SK-N-SH (cell line): Measurements from ENCODE around the gene STAG3. TPM values are rescaled to one million over a fixed set of nuclear protein-coding genes. Genes with fewer than 3 reads are reported as not detected.

Experiments
- CTCF ChIA-PET: fragments of 300-600, 350-600 bp; formaldehyde crosslinking; extraction: SDS; loops from one replicate; lab custom pipeline; 2021; lab: Yijun Ruan, JAX
- POLR2A ChIA-PET: fragments of 350-600 bp; sonication (Branson Sonifier 250); formaldehyde crosslinking; extraction: SDS; loops from one replicate; lab custom pipeline; 2020; ENCODE audit warnings: antibody characterized with exemption, inconsistent platforms; lab: Yijun Ruan, JAX
- DNase-seq: peaks from one replicate; pipeline ENCODE4 v3.0.0; 2012
- H2AFZ ChIP-seq: fragments of 200-600 bp; sonication (generic); 2 replicates; pipeline ENCODE4 v1.8.1; 2016; ENCODE audit warnings: antibody characterized with exemption, mild to moderate bottlenecking, low read depth
- H3F3A ChIP-seq: fragments of 200-600 bp; sonication (generic); replicated peaks from 2 replicates; pipeline ENCODE3; 2016; ENCODE audit warnings: antibody characterized with exemption, mild to moderate bottlenecking; ENCODE audit not compliant: insufficient read depth
- H3K27ac ChIP-seq, 2 experiments: fragments of 200-500 bp in 1 of 2; fragments of 200-600 bp in 1 of 2; sonication (Bioruptor generic) in 1 of 2; sonication (generic), shearing (Covaris generic) in 1 of 2; 2 replicates each; pipeline versions ENCODE4 v1.5.1 to v1.6.1; 2014 to 2016; ENCODE audit warnings: low read depth in 2 of 2, inconsistent platforms in 1 of 2, low read length in 1 of 2, mild to moderate bottlenecking in 1 of 2, mixed read lengths in 1 of 2
- H3K27me3 ChIP-seq: fragments of 200-600 bp; sonication (generic), shearing (Covaris generic); 2 replicates; pipeline ENCODE4 v1.6.1; 2016; ENCODE audit warnings: mixed run types; ENCODE audit not compliant: insufficient read depth
- H3K36me3 ChIP-seq, 2 experiments: fragments of 200-500 bp in 1 of 2; fragments of 200-600 bp in 1 of 2; sonication (Bioruptor generic) in 1 of 2; sonication (generic) in 1 of 2; replicated peaks in 1 of 2; 2 replicates each; pipeline versions ENCODE3 to v1.5.1; 2014 to 2016; ENCODE audit warnings: low read length in 1 of 2, mild to moderate bottlenecking in 1 of 2; ENCODE audit not compliant: insufficient read depth in 2 of 2, control insufficient read depth in 1 of 2
- H3K4me1 ChIP-seq, 2 experiments: fragments of 200-500 bp in 1 of 2; fragments of 200-600 bp in 1 of 2; sonication (Bioruptor generic) in 1 of 2; sonication (generic), shearing (Covaris generic) in 1 of 2; 2 replicates each; pipeline versions ENCODE4 v1.5.1 to v1.6.1; 2014 to 2016; ENCODE audit warnings: low read depth in 1 of 2, low read length in 1 of 2, mixed run types in 1 of 2; ENCODE audit not compliant: insufficient read depth in 2 of 2, control insufficient read depth in 1 of 2
- H3K4me2 ChIP-seq: fragments of 200-600 bp; sonication (generic), shearing (Covaris generic); 2 replicates; pipeline ENCODE4 v1.6.1; 2017; ENCODE audit warnings: mixed run types
- H3K4me3 ChIP-seq, 2 experiments: fragments of 200-500 bp in 1 of 2; fragments of 200-600 bp in 1 of 2; sonication (Bioruptor generic) in 1 of 2; sonication (generic), shearing (Covaris generic) in 1 of 2; 2 replicates each; pipeline versions ENCODE4 v1.5.1 to v1.8.1; 2014 to 2016; ENCODE audit warnings: low read depth in 2 of 2, inconsistent platforms in 1 of 2, low read length in 1 of 2, mild to moderate bottlenecking in 1 of 2, mixed read lengths in 1 of 2, moderate library complexity in 1 of 2
- H3K79me2 ChIP-seq: fragments of 200-600 bp; sonication (generic); 2 replicates; pipeline ENCODE4 v1.8.1; 2017; ENCODE audit warnings: mild to moderate bottlenecking; ENCODE audit not compliant: insufficient read depth
- H3K9ac ChIP-seq: fragments of 200-600 bp; sonication (generic); 2 replicates; pipeline ENCODE4 v1.6.1; 2017; ENCODE audit warnings: mixed run types
- H3K9me2 ChIP-seq: fragments of 200-600 bp; sonication (generic); 2 replicates; pipeline ENCODE4 v1.6.1; 2017; ENCODE audit warnings: mixed run types
- H3K9me3 ChIP-seq: fragments of 200-600 bp; sonication (generic); 2 replicates; pipeline ENCODE4 v1.6.1; 2017; ENCODE audit warnings: mixed run types, mild to moderate bottlenecking, moderate library complexity
- H4K20me1 ChIP-seq: fragments of 200-600 bp; sonication (generic); 2 replicates; pipeline ENCODE4 v1.6.1; 2017; ENCODE audit warnings: mild to moderate bottlenecking, mixed run types; ENCODE audit not compliant: insufficient read depth
- CHD2 ChIP-seq: fragments of 150-350 bp; IDR thresholded peaks from 2 replicates; pipeline ENCODE4 v1.6.1; 2018; ENCODE audit warnings: low read length; ENCODE audit not compliant: partially characterized antibody
- RCOR1 ChIP-seq: fragments of 150-350 bp; IDR thresholded peaks from 2 replicates; pipeline ENCODE4 v1.6.1; 2017; ENCODE audit warnings: antibody characterized with exemption, low read length
- RXRA ChIP-seq: IDR thresholded peaks from 2 replicates; pipeline ENCODE4 v1.4.0; 2012; ENCODE audit warnings: low read depth, mild to moderate bottlenecking, borderline replicate concordance
- SMC3 ChIP-seq: IDR thresholded peaks from 2 replicates; pipeline ENCODE4 v1.6.1; 2012; ENCODE audit warnings: low read depth, low read length, improper control_type of control experiment
- YY1 ChIP-seq: IDR thresholded peaks from 2 replicates; pipeline ENCODE4 v1.4.0; 2012; ENCODE audit warnings: low read depth, mild to moderate bottlenecking
- whole genome bisulfite sequencing: methylation state at CpG from one replicate; pipeline ENCODE4 v1.1.6; 2017; ENCODE audit warnings: low lambda C conversion rate; 5-methylcytosine and 5-hydroxymethylcytosine counted together
- polyA plus RNA-seq, 3 experiments: library from polyadenylated mRNA; depleted of rRNA; stranded (reverse); fragments of >200 nt; gene quantifications; 2 replicates each; pipeline ENCODE4 v1.2.3, GENCODE V29; 2012
- TF ChIP-seq, protein P1 (sequence below): IDR thresholded peaks from 2 replicates; pipeline ENCODE4 v1.4.0; 2012; ENCODE audit warnings: low read depth, borderline replicate concordance
- TF ChIP-seq, protein P2 (sequence below): fragments of 200-600 bp; sonication (generic); IDR thresholded peaks from 2 replicates; pipeline ENCODE4 v1.6.1; 2017; ENCODE audit warnings: antibody characterized with exemption, mild to moderate bottlenecking, moderate library complexity
- TF ChIP-seq, protein P3 (sequence below): fragments of 150-350 bp; IDR thresholded peaks from 2 replicates; pipeline ENCODE4 v1.6.1; 2017; ENCODE audit warnings: antibody characterized with exemption, low read length, low read depth, borderline replicate concordance

Gene STAG3
- polyA plus RNA-seq, 1 of the 3 experiments (the other 2 are of a cell fraction) = 0.10 TPM

DNA sequence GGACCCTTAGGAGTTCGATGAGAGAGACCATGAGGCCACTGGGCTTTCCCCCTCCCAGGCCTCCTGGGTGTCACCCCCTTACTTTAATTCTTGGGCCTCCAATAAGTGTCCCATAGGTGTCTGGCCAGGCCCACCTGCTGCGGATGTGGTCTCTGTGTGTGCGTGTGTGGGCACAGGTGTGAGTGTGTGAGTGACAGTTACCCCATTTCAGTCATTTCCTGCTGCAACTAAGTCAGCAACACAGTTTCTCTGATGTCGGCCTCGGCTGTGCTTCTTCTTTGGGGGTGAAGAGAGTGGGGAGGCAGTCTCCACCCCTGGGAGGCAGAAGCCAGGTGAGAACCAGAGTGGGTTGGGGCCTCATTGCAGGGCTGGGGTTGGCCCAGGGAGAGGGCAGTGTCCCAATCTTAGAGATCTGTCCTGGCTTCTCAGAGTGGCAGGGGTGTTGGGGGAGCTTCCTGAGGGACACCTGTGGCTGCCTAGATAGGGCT lies 43.6 kb downstream of the STAG3 start:
- POLR2A ChIA-PET = no interaction called here
- WGBS = 85% methylated on average over 5 of the region's 5 CpGs

DNA sequence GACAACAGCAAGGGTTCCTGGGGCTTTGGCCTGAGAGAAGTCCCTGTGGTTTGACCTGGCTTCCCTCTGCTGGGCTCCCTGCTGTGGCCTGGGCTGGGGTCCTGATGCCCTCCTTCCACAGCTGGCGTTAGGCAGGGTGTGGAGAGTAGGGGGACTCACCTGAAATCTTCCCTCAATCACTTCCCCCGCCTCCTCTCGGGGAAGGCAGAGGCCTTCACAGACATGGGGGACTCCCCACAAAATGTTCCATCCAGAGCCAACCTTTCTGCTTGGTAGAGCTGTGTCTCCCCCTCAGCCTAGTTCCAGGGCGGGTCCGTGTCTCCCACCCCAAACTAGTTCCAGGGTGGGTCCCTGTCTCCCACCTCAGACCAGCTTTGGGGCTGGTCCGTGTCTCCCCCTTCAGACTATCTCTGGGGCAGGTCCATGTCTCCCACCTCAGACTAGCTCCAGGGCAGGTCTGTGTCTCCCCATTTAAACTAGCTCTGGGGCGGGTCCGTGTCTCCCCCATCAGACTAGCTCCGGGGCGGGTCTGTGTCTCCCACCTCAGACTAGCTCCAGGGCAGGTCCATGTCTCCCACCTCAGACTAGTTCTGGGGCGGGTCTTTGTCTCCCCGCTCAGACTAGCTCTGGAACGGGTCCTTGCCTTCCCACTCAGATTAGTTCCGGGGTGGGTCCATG lies 44.2 kb downstream of the STAG3 start:
- no peak overlapping the region for H3K4me3 ChIP-seq
- CTCF ChIA-PET = interaction anchor here (1.1 to 15.9 kb wide), 2 partner anchors 19 to 88 kb away, joined by 4 to 262 read pairs; no protein-coding TSS in a partner anchor
- no peak overlapping the region for H3K4me2 ChIP-seq
- no peak overlapping the region for H2AFZ ChIP-seq
- H3K27ac ChIP-seq = no peak overlapping the region
- H3F3A ChIP-seq = peaks cover 6% of the 10 kb centered on the region
- H3K9me3 ChIP-seq = no peaks in the 10 kb centered on the region
- H3K79me2 ChIP-seq = no peaks in the 10 kb centered on the region
- 90% methylated on average over 13 of the region's 14 CpGs for WGBS
- TF ChIP-seq, protein P1, sequence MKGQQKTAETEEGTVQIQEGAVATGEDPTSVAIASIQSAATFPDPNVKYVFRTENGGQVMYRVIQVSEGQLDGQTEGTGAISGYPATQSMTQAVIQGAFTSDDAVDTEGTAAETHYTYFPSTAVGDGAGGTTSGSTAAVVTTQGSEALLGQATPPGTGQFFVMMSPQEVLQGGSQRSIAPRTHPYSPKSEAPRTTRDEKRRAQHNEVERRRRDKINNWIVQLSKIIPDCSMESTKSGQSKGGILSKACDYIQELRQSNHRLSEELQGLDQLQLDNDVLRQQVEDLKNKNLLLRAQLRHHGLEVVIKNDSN = no peak
- no peak overlapping the region for H3K9ac ChIP-seq
- H3K36me3 ChIP-seq = peaks cover 0 to 7% of the 10 kb centered on the region in 2 experiments
- no peaks in the 10 kb centered on the region; a peak in 1 of 4 replicates for H3K4me1 ChIP-seq
- no peak for DNase-seq
- POLR2A ChIA-PET = interaction anchor here (0.6 kb wide), 1 partner anchor 45 kb away, joined by 3 read pairs; no protein-coding TSS in a partner anchor
- H3K27me3 ChIP-seq = no peaks in the 10 kb centered on the region
- no peaks in the 10 kb centered on the region for H4K20me1 ChIP-seq
- no peaks in the 10 kb centered on the region for H3K9me2 ChIP-seq

More for the DNA sequence above, 43.6 kb downstream of the STAG3 start:
- DNase-seq = no peak
- Histone ChIP-seq H3K9me3 (no peaks in the 10 kb centered on the region), H2AFZ (no peak overlapping the region), H3K27ac (no peak overlapping the region), H3K79me2 (no peaks in the 10 kb centered on the region), H3K36me3 (peaks cover 0 to 7% of the 10 kb centered on the region in 2 experiments), H3K4me3 (no peak overlapping the region), H3K27me3 (no peaks in the 10 kb centered on the region), H4K20me1 (no peaks in the 10 kb centered on the region), H3F3A (peaks cover 6% of the 10 kb centered on the region), H3K4me2 (no peak overlapping the region), H3K9me2 (no peaks in the 10 kb centered on the region), H3K9ac (no peak overlapping the region), H3K4me1 (no peaks in the 10 kb centered on the region; a peak in 1 of 4 replicates)
- no peak for TF ChIP-seq RXRA
- no peak for TF ChIP-seq CHD2
- TF ChIP-seq, protein P1 = no peak
- no peak for TF ChIP-seq RCOR1
- TF ChIP-seq SMC3 = no peak
- CTCF ChIA-PET = interaction anchor here (1.1 to 15.9 kb wide), 3 partner anchors 62 to 98 kb away, joined by 3 to 262 read pairs (median 3); no protein-coding TSS in a partner anchor

DNA sequence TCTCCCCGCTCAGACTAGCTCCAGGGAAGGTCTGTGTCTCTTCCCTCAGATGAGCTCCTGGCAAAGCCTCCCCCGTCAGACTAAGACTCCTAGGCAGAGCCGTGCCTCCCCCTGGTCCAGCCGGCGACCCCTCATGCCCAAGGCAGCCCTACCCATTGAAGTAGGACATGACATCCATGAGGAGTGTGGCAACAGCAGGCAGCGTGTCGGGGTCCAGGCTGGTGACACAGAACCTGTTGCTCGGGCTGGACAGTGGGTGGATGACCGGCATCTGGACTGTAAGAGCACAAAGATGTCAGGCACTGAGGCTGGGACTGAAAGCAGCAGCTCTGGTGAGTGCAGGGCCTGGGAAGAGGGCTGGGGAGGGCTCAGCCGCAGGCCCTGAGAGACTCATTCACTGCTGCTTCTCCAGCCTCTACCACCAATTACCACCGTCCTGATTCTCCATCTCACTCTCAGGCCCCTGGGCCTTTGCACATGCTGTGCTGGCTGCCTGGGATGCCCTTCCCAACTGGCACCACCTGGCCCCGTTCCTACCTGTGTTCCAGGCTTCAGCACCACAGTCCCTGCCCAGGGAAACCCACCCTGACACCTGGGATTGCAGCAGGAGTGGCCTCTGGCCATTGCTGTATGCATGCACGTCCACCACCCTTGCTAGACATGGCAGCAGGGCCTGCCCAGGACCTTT lies 44.9 kb downstream of the STAG3 start:
- TF ChIP-seq, protein P2, sequence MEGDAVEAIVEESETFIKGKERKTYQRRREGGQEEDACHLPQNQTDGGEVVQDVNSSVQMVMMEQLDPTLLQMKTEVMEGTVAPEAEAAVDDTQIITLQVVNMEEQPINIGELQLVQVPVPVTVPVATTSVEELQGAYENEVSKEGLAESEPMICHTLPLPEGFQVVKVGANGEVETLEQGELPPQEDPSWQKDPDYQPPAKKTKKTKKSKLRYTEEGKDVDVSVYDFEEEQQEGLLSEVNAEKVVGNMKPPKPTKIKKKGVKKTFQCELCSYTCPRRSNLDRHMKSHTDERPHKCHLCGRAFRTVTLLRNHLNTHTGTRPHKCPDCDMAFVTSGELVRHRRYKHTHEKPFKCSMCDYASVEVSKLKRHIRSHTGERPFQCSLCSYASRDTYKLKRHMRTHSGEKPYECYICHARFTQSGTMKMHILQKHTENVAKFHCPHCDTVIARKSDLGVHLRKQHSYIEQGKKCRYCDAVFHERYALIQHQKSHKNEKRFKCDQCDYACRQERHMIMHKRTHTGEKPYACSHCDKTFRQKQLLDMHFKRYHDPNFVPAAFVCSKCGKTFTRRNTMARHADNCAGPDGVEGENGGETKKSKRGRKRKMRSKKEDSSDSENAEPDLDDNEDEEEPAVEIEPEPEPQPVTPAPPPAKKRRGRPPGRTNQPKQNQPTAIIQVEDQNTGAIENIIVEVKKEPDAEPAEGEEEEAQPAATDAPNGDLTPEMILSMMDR = no peak
- TF ChIP-seq, protein P3, sequence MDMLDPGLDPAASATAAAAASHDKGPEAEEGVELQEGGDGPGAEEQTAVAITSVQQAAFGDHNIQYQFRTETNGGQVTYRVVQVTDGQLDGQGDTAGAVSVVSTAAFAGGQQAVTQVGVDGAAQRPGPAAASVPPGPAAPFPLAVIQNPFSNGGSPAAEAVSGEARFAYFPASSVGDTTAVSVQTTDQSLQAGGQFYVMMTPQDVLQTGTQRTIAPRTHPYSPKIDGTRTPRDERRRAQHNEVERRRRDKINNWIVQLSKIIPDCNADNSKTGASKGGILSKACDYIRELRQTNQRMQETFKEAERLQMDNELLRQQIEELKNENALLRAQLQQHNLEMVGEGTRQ = no peak
- no peak for TF ChIP-seq YY1
- Histone ChIP-seq H2AFZ (no peak overlapping the region), H3K4me1 (no peaks in the 10 kb centered on the region; a peak in 1 of 4 replicates), H3K27ac (no peak overlapping the region), H3K4me2 (no peak overlapping the region), H4K20me1 (no peaks in the 10 kb centered on the region), H3K79me2 (no peaks in the 10 kb centered on the region), H3K4me3 (no peak overlapping the region), H3K36me3 (peaks cover 0 to 7% of the 10 kb centered on the region in 2 experiments), H3K9ac (no peak overlapping the region), H3K9me3 (no peaks in the 10 kb centered on the region), H3K9me2 (no peaks in the 10 kb centered on the region), H3F3A (peaks cover 6% of the 10 kb centered on the region), H3K27me3 (no peaks in the 10 kb centered on the region)
- POLR2A ChIA-PET = no interaction called here
- CTCF ChIA-PET = interaction anchor here (0.8 to 15.9 kb wide), 4 partner anchors 20 to 92 kb away, joined by 3 to 262 read pairs (median 4); no protein-coding TSS in a partner anchor
- DNase-seq = no peak
- 95% methylated on average over 12 of the region's 13 CpGs for WGBS
